Measurements from ENCODE around the gene RCSD1.

RCSD1 gene

GRCh38 chr1:167621780-167622313 lies 8.2 kb upstream of the RCSD1 start:
- no peak overlapping the region for H3K4me3 ChIP-seq (ENCODE audit: low read length)
- TF ChIP-seq EZH2phosphoT487 (IDR thresholded peaks at IDR 0.05; ENCODE audit: low read depth) (no peak), CTCF (IDR thresholded peaks at IDR 0.05; ENCODE audit: low read depth, low read length) (no peak)
- no peaks in the 10 kb centered on the region for H3K36me3 ChIP-seq (replicated peaks; ENCODE audit: low read depth, low read length)
- peaks cover 3% of the 10 kb centered on the region; the same call in 1 of the 2 replicates for H3K27me3 ChIP-seq (ENCODE audit: low read depth, low read length)
- H3K4me1 ChIP-seq (ENCODE audit: low read length): peaks cover 20% of the 10 kb centered on the region
- H4K20me1 ChIP-seq (ENCODE audit: insufficient read depth, low read length): no peaks in the 10 kb centered on the region
- no peaks in the 10 kb centered on the region for H3K79me2 ChIP-seq (ENCODE audit: low read length)
- H3K4me2 ChIP-seq (ENCODE audit: low read length): no peak overlapping the region
- no peak overlapping the region for H3K27ac ChIP-seq (ENCODE audit: low read length)
- H2AFZ ChIP-seq (ENCODE audit: low read depth, low read length): no peak overlapping the region
- H3K9me3 ChIP-seq (ENCODE audit: insufficient read depth, low read length): no peaks in the 10 kb centered on the region
- H3K9ac ChIP-seq (ENCODE audit: low read length): no peak overlapping the region

GRCh38 chr1:167623951-167624350 lies 6.1 kb upstream of the RCSD1 start:
- peaks cover 23% of the 10 kb centered on the region for H3K4me1 ChIP-seq (ENCODE audit: low read length)
- no peak overlapping the region for H3K9ac ChIP-seq (ENCODE audit: low read length)
- no peak overlapping the region for H3K27ac ChIP-seq (ENCODE audit: low read length)
- H3K36me3 ChIP-seq (replicated peaks; ENCODE audit: low read depth, low read length): no peaks in the 10 kb centered on the region
- no peak overlapping the region for H3K4me3 ChIP-seq (ENCODE audit: low read length)
- H3K27me3 ChIP-seq (ENCODE audit: low read depth, low read length): peaks cover 3% of the 10 kb centered on the region; the same call in 1 of the 2 replicates
- H2AFZ ChIP-seq (ENCODE audit: low read depth, low read length): no peak overlapping the region
- no peaks in the 10 kb centered on the region; the same call in 1 of the 2 replicates for H3K9me3 ChIP-seq (ENCODE audit: insufficient read depth, low read length)
- TF ChIP-seq CTCF (IDR thresholded peaks at IDR 0.05; ENCODE audit: low read depth, low read length) (no peak), EZH2phosphoT487 (IDR thresholded peaks at IDR 0.05; ENCODE audit: low read depth) (no peak)
- H3K79me2 ChIP-seq (ENCODE audit: low read length): no peaks in the 10 kb centered on the region
- H4K20me1 ChIP-seq (ENCODE audit: insufficient read depth, low read length): no peaks in the 10 kb centered on the region
- H3K4me2 ChIP-seq (ENCODE audit: low read length): no peak overlapping the region

- no peak overlapping the region for H3K9ac ChIP-seq (ENCODE audit: low read length)
- no peaks in the 10 kb centered on the region for H3K79me2 ChIP-seq (ENCODE audit: low read length)
- no peak overlapping the region for H3K27ac ChIP-seq (ENCODE audit: low read length)
- no peaks in the 10 kb centered on the region for H3K36me3 ChIP-seq (replicated peaks; ENCODE audit: low read depth, low read length)
- H3K4me3 ChIP-seq (ENCODE audit: low read length): no peak overlapping the region
- H4K20me1 ChIP-seq (ENCODE audit: insufficient read depth, low read length): no peaks in the 10 kb centered on the region
- peaks cover 29% of the 10 kb centered on the region for H3K4me1 ChIP-seq (ENCODE audit: low read length)
- TF ChIP-seq EZH2phosphoT487 (IDR thresholded peaks at IDR 0.05; ENCODE audit: low read depth): no peak
- TF ChIP-seq CTCF (IDR thresholded peaks at IDR 0.05; ENCODE audit: low read depth, low read length): no peak
- H3K27me3 ChIP-seq (ENCODE audit: low read depth, low read length): no peaks in the 10 kb centered on the region; the same call in 1 of the 2 replicates
- H3K4me2 ChIP-seq (ENCODE audit: low read length): no peak overlapping the region
- no peak overlapping the region for H2AFZ ChIP-seq (ENCODE audit: low read depth, low read length)
- H3K9me3 ChIP-seq (ENCODE audit: insufficient read depth, low read length): no peaks in the 10 kb centered on the region; the same call in 1 of the 2 replicates
Measured at GRCh38 chr1:167625040-167625823, 4.8 kb upstream of the RCSD1 start.

- Histone ChIP-seq H2AFZ (ENCODE audit: low read depth, low read length) (peak overlapping the region; percentile 92), H3K27me3 (ENCODE audit: low read depth, low read length) (no peaks in the 10 kb centered on the region), H3K27ac (ENCODE audit: low read length) (peak overlapping the region; percentile 86), H3K79me2 (ENCODE audit: low read length) (peaks cover 12% of the 10 kb centered on the region; the same call in 1 of the 2 replicates), H4K20me1 (ENCODE audit: insufficient read depth, low read length) (no peaks in the 10 kb centered on the region), H3K4me2 (ENCODE audit: low read length) (peak overlapping the region; percentile 64), H3K4me3 (ENCODE audit: low read length) (peak overlapping the region; percentile 36), H3K9ac (ENCODE audit: low read length) (peak overlapping the region; percentile 67), H3K36me3 (replicated peaks; ENCODE audit: low read depth, low read length) (no peaks in the 10 kb centered on the region), H3K4me1 (ENCODE audit: low read length) (peaks cover 46% of the 10 kb centered on the region), H3K9me3 (ENCODE audit: insufficient read depth, low read length) (no peaks in the 10 kb centered on the region; the same call in 1 of the 2 replicates)
- TF ChIP-seq CTCF (IDR thresholded peaks at IDR 0.05; ENCODE audit: low read depth, low read length): no peak
- TF ChIP-seq EZH2phosphoT487 (IDR thresholded peaks at IDR 0.05; ENCODE audit: low read depth): no peak
Measured at GRCh38 chr1:167627615-167627864, 2.5 kb upstream of the RCSD1 start.
